ENCODE measurements around the gene ITSN2. TPM values are rescaled to one million over a fixed set of nuclear protein-coding genes. Genes with fewer than 3 reads are reported as not detected.

The ITSN2 gene
- total RNA-seq, 2 donors from 2014 or later = 38.2 to 38.5 TPM

DNA sequence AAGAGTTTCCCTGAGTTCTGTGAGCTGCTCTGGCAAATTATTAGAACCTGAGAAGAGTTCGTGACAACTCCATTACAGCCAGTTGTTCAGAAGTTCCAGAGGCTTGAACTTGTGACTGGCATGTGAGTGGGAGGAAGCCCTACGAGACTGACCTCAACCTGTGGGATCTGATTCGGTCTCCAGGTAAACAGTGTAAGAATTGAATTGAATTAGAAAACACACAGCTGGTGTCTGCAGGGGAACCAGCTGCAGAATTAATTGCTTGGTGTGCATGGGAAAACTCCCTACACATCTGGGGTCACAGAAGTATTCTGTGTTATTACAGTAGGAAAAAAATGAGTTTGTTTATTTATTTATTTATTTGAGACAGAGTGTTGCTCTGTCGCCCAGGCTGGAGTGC is 14.0 kb upstream of the ITSN2 start:
- Histone ChIP-seq H3K36me3 (no peaks in the 10 kb centered on the region), H3K27ac (no peak overlapping the region), H3K4me1 (no peaks in the 10 kb centered on the region), H3K27me3 (no peaks in the 10 kb centered on the region), H3K4me3 (no peak overlapping the region), H3K9me3 (no peaks in the 10 kb centered on the region), H3K9ac (ENCODE audit: low read depth in 2 of 2, low read length in 2 of 2) (no peak overlapping the region)
- intact Hi-C loops (cut with DNase I) = no loop called here
- DNase-seq = no peak
- TF ChIP-seq, protein P1, sequence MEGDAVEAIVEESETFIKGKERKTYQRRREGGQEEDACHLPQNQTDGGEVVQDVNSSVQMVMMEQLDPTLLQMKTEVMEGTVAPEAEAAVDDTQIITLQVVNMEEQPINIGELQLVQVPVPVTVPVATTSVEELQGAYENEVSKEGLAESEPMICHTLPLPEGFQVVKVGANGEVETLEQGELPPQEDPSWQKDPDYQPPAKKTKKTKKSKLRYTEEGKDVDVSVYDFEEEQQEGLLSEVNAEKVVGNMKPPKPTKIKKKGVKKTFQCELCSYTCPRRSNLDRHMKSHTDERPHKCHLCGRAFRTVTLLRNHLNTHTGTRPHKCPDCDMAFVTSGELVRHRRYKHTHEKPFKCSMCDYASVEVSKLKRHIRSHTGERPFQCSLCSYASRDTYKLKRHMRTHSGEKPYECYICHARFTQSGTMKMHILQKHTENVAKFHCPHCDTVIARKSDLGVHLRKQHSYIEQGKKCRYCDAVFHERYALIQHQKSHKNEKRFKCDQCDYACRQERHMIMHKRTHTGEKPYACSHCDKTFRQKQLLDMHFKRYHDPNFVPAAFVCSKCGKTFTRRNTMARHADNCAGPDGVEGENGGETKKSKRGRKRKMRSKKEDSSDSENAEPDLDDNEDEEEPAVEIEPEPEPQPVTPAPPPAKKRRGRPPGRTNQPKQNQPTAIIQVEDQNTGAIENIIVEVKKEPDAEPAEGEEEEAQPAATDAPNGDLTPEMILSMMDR (IDR thresholded peaks at IDR 0.05) = no peak

DNA sequence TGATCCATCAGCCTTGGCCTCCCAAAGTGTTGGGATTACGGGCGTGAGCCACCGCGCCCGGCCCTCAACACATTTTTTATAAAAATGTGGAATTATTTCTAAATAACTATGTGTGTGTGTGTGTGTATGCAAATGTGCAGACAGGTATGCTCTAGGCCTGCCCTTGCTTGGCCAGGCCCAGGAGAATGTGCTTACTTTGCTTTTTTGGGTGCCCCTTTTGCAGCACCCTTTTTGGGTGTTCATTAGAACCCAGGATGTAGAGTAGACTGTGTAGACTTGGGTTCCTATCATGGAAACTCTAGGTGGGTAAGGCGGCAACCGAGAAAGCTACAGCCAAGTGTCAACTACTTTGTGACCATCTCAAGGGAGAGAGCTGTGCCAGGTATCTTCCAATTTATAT is 11.7 kb upstream of the ITSN2 start:
- H3K27me3 ChIP-seq = no peaks in the 10 kb centered on the region
- intact Hi-C loops (cut with DNase I) = no loop called here
- no peak overlapping the region for H3K9ac ChIP-seq (ENCODE audit: low read depth in 2 of 2, low read length in 2 of 2)
- no peaks in the 10 kb centered on the region for H3K4me1 ChIP-seq
- H3K36me3 ChIP-seq = no peaks in the 10 kb centered on the region
- no peak overlapping the region for H3K27ac ChIP-seq
- TF ChIP-seq, protein P1 (IDR thresholded peaks at IDR 0.05) = no peak
- no peaks in the 10 kb centered on the region for H3K9me3 ChIP-seq
- no peak for DNase-seq
- no peak overlapping the region for H3K4me3 ChIP-seq

DNA sequence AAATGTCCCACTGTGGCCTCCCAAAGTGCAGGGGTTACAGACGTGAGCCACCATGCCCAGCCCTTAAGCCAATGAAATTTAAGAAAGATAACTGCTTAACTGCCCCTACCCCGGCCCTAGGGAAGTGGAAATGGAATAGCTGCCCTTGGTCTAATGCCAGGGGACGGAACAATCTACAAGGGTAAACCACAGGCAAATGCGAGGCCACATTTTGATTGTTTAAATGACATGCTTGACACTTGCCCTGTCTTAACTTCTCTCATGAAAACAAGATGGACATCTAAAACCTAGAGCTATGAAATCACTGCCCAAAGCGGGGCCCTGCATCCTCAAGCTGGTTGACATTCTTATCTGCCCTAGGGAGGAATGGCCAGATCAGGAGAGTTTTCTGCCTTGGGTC is 5.5 kb upstream of the ITSN2 start:
- H3K4me3 ChIP-seq = no peak overlapping the region
- H3K4me1 ChIP-seq = no peaks in the 10 kb centered on the region
- intact Hi-C loops (cut with DNase I) = no loop called here
- H3K9ac ChIP-seq (ENCODE audit: low read depth in 2 of 2, low read length in 2 of 2) = no peak overlapping the region
- TF ChIP-seq, protein P1 (IDR thresholded peaks at IDR 0.05) = no peak
- H3K27me3 ChIP-seq = no peaks in the 10 kb centered on the region
- no peak for DNase-seq
- H3K36me3 ChIP-seq = no peaks in the 10 kb centered on the region
- no peaks in the 10 kb centered on the region for H3K9me3 ChIP-seq
- H3K27ac ChIP-seq = no peak overlapping the region

DNA sequence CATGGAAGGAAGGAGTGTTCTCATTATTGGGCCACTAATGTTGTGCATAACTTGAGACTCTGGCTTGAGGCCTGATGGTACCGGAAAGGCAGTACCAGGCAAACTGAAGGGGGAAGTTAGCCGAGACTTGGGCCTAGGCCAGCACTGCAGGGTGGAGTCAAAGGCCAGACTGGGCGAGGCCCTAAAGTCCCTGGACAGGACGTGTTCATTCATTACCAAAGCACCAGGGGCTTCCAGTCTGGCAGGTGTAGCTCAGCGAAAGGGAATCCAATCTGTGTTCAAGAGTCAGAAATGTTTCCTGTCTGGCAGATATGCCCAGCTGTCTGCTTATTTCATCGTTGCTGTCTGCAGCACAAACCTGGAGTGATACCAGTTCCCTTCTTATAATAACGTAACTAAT is 4.7 kb upstream of the ITSN2 start:
- Histone ChIP-seq H3K4me1 (no peaks in the 10 kb centered on the region), H3K9me3 (no peaks in the 10 kb centered on the region), H3K9ac (ENCODE audit: low read depth in 2 of 2, low read length in 2 of 2) (peak overlapping the region in 1 of 2 donors; percentile 23), H3K27ac (peak overlapping the region; percentile 29), H3K36me3 (no peaks in the 10 kb centered on the region), H3K27me3 (no peaks in the 10 kb centered on the region), H3K4me3 (no peak overlapping the region)
- peak; percentile 90 for DNase-seq
- TF ChIP-seq, protein P1 (IDR thresholded peaks at IDR 0.05) = no peak
- intact Hi-C loops (cut with DNase I) = no loop called here

DNA sequence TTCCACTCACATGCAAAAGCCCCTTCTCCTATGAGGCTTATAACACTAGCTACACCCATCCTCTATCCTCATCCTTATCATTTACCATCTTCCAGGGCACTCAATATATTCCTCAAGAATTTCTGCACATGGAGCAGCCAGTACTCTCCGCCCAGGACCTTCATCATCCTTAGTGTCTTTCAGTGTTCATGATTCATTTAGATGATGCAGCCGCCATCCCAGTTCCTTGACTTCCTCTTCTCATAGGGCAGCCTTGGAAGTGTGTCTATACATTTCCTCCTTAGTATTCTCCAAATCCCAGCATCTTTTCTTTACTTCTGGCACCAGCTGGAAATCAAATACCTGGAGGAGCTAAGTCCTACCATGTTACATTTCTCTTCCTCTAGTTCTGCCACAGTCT is 3.0 kb upstream of the ITSN2 start:
- H3K4me3 ChIP-seq = no peak overlapping the region
- H3K36me3 ChIP-seq = no peaks in the 10 kb centered on the region
- intact Hi-C loops (cut with DNase I) = no loop called here
- H3K27me3 ChIP-seq = no peaks in the 10 kb centered on the region
- no peaks in the 10 kb centered on the region for H3K4me1 ChIP-seq
- no peak overlapping the region for H3K27ac ChIP-seq
- no peak for DNase-seq
- TF ChIP-seq, protein P1 (IDR thresholded peaks at IDR 0.05) = no peak
- H3K9ac ChIP-seq (ENCODE audit: low read depth in 2 of 2, low read length in 2 of 2) = no peak overlapping the region
- no peaks in the 10 kb centered on the region for H3K9me3 ChIP-seq

DNA sequence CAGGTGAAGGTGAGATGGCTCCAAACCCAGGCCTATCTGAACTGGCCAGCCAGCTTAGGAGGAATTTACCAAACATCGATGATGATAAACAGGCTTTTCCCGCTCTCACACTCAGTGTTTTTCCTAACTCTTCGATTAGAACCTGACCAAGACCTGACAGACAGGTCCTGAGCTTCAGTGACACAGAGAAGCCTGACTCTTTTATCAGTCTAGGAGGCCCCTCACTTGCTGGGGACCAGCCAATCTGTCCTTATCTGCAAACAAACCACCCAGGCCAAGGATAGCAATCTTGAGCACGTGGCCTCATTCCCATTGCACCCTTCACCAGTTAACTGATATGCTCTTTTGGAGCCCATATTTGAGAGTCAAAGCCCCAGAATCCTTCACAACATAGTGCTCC is 1.9 kb upstream of the ITSN2 start:
- no peaks in the 10 kb centered on the region for H3K27me3 ChIP-seq
- H3K4me3 ChIP-seq = no peak overlapping the region
- intact Hi-C loops (cut with DNase I) = no loop called here
- no peaks in the 10 kb centered on the region for H3K4me1 ChIP-seq
- no peaks in the 10 kb centered on the region for H3K36me3 ChIP-seq
- no peak overlapping the region for H3K9ac ChIP-seq (ENCODE audit: low read depth in 2 of 2, low read length in 2 of 2)
- DNase-seq = no peak
- H3K9me3 ChIP-seq = no peaks in the 10 kb centered on the region
- H3K27ac ChIP-seq = no peak overlapping the region
- TF ChIP-seq, protein P1 (IDR thresholded peaks at IDR 0.05) = no peak

Measured in colonic mucosa (tissue), 4 donors.